Measurements from ENCODE around the gene GPC6.

GPC6 gene

GRCh38 chr13:94315188-94315587 is 1088.6 kb downstream of the GPC6 start:
- H3K4me3 ChIP-seq (ENCODE audit: low read depth in 1 of 2, low read length in 2 of 2): no peak overlapping the region

DNA sequence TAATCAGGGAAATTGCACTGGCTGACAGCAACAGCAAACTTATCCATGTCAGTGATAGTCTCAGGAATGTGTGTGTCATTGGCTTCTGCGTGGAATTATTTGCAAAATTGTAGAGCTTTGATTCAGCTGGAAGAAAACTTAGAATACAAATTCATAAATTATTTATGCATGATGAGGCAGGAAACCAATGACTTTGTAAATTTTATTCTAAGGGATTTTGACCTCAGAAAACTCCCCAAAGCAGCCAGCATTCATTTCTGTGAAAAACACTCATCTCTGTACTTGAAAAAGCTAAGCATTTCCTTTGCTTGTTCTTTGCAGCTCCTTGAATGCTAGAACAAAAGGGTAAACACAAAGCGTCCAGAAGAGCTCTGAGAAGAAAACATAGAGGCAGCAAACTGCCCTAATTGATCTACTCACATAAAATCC is 1090.5 kb downstream of the GPC6 start:
- Histone ChIP-seq H3K9me3 (ENCODE audit: control insufficient read depth in 1 of 2, low read length in 2 of 2) (no peaks in the 10 kb centered on the region), H3K27ac (ENCODE audit: low read length) (no peak overlapping the region), H3K36me3 (ENCODE audit: control insufficient read depth in 1 of 2, insufficient read depth in 2 of 2, low read length in 2 of 2) (no peaks in the 10 kb centered on the region), H3K4me1 (ENCODE audit: control insufficient read depth in 1 of 2, insufficient read depth in 2 of 2, low read length in 2 of 2) (no peaks in the 10 kb centered on the region), H3K4me3 (ENCODE audit: low read depth in 1 of 2, low read length in 2 of 2) (no peak overlapping the region), H3K27me3 (ENCODE audit: low read depth, low read length) (no peaks in the 10 kb centered on the region)

More at GRCh38 chr13:94315188-94315587, 1088.6 kb downstream of the GPC6 start:
- Histone ChIP-seq H3K9me3 (ENCODE audit: control insufficient read depth in 1 of 2, low read length in 2 of 2) (no peaks in the 10 kb centered on the region), H3K27me3 (ENCODE audit: low read depth, low read length) (no peaks in the 10 kb centered on the region), H3K4me1 (ENCODE audit: control insufficient read depth in 1 of 2, insufficient read depth in 2 of 2, low read length in 2 of 2) (no peaks in the 10 kb centered on the region), H3K27ac (ENCODE audit: low read length) (no peak overlapping the region), H3K36me3 (ENCODE audit: control insufficient read depth in 1 of 2, insufficient read depth in 2 of 2, low read length in 2 of 2) (no peaks in the 10 kb centered on the region)

GRCh38 chr13:94318418-94318817 is 1091.8 kb downstream of the GPC6 start:
- no peaks in the 10 kb centered on the region for H3K9me3 ChIP-seq (ENCODE audit: control insufficient read depth in 1 of 2, low read length in 2 of 2)
- no peak overlapping the region for H3K27ac ChIP-seq (ENCODE audit: low read length)
- H3K4me1 ChIP-seq (ENCODE audit: control insufficient read depth in 1 of 2, insufficient read depth in 2 of 2, low read length in 2 of 2): no peaks in the 10 kb centered on the region
- no peaks in the 10 kb centered on the region for H3K27me3 ChIP-seq (ENCODE audit: low read depth, low read length)
- no peaks in the 10 kb centered on the region for H3K36me3 ChIP-seq (ENCODE audit: control insufficient read depth in 1 of 2, insufficient read depth in 2 of 2, low read length in 2 of 2)
- H3K4me3 ChIP-seq (ENCODE audit: low read depth in 1 of 2, low read length in 2 of 2): no peak overlapping the region

DNA sequence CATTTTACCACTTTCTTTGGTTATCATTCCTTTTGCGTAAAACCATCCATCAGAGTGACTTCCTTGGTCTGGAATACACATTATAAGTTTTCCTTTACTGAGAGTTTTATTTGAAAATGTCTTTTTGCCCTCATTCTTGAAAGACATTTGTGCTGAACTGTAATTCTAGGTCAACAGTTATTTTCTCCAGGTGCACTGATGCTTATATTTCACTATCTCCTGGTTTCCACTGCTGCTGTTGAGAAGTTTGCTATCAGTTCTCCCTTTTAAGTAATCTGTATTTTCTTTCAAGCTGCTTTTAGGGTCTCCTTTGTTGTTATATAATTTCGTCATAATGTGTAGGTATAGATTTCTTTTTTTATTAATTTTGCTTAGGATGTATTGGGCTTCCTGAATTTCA is 1092.9 kb downstream of the GPC6 start:
- Histone ChIP-seq H3K27ac (ENCODE audit: low read length) (no peak overlapping the region), H3K4me3 (ENCODE audit: low read depth in 1 of 2, low read length in 2 of 2) (no peak overlapping the region), H3K27me3 (ENCODE audit: low read depth, low read length) (no peaks in the 10 kb centered on the region), H3K4me1 (ENCODE audit: control insufficient read depth in 1 of 2, insufficient read depth in 2 of 2, low read length in 2 of 2) (no peaks in the 10 kb centered on the region), H3K36me3 (ENCODE audit: control insufficient read depth in 1 of 2, insufficient read depth in 2 of 2, low read length in 2 of 2) (no peaks in the 10 kb centered on the region), H3K9me3 (ENCODE audit: control insufficient read depth in 1 of 2, low read length in 2 of 2) (no peaks in the 10 kb centered on the region)

- no peaks in the 10 kb centered on the region for H3K4me1 ChIP-seq (ENCODE audit: control insufficient read depth in 1 of 2, insufficient read depth in 2 of 2, low read length in 2 of 2)
- H3K27ac ChIP-seq (ENCODE audit: low read length): no peak overlapping the region
- no peaks in the 10 kb centered on the region for H3K36me3 ChIP-seq (ENCODE audit: control insufficient read depth in 1 of 2, insufficient read depth in 2 of 2, low read length in 2 of 2)
- H3K27me3 ChIP-seq (ENCODE audit: low read depth, low read length): no peaks in the 10 kb centered on the region
- no peaks in the 10 kb centered on the region for H3K9me3 ChIP-seq (ENCODE audit: control insufficient read depth in 1 of 2, low read length in 2 of 2)
- H3K4me3 ChIP-seq (ENCODE audit: low read depth in 1 of 2, low read length in 2 of 2): no peak overlapping the region
Observed at GRCh38 chr13:94322925-94323763, 1096.5 kb downstream of the GPC6 start.

DNA sequence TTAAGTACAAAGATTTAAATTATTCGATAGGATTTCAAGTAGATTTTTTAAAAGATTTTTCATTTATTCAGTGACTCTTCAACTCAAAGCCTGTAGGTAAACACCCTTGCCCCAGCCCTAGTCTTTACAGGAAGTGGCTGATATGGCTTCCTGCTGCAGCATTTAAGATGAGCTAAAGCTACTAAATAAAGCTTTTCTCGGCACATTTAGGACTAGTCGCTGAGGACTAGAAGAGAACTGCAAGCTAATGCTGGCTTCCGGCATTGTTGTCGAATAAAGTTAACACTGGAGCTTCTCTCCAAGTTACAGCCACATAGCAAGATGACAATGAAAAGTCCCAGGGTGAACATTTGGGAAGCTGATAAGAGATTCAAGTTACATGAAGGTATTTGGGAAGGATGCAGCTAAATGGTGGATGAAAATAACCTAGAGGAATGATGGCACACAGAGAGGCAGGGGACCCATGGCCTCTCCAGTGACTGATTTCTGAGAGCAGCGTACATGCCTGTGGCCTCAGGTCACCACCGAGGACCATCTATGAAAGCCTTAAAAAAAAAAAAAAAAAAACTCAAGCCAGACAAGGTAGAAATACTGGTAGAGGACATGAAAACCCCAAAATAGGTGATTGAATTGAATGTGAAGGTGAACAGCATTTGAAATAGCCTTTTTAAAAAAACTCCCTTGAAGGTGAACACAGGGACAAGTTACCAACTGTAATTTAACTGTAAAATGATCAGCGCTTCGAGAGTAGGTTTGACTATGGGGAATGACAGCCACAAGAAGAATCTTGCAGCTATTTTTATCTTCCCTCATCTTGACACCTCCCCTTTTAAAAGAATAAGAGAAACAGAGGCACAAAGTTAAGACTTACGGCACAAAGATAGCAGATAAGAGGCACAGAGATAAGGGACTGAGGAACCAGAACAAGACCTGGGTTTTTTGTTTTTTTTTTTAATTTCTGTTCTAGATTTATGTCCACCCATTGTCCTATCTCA is 1097.5 kb downstream of the GPC6 start:
- H3K9me3 ChIP-seq (ENCODE audit: control insufficient read depth in 1 of 2, low read length in 2 of 2): no peaks in the 10 kb centered on the region
- no peaks in the 10 kb centered on the region for H3K4me1 ChIP-seq (ENCODE audit: control insufficient read depth in 1 of 2, insufficient read depth in 2 of 2, low read length in 2 of 2)
- no peaks in the 10 kb centered on the region for H3K27me3 ChIP-seq (ENCODE audit: low read depth, low read length)
- no peak overlapping the region for H3K4me3 ChIP-seq (ENCODE audit: low read depth in 1 of 2, low read length in 2 of 2)
- no peak overlapping the region for H3K27ac ChIP-seq (ENCODE audit: low read length)
- H3K36me3 ChIP-seq (ENCODE audit: control insufficient read depth in 1 of 2, insufficient read depth in 2 of 2, low read length in 2 of 2): no peaks in the 10 kb centered on the region

DNA sequence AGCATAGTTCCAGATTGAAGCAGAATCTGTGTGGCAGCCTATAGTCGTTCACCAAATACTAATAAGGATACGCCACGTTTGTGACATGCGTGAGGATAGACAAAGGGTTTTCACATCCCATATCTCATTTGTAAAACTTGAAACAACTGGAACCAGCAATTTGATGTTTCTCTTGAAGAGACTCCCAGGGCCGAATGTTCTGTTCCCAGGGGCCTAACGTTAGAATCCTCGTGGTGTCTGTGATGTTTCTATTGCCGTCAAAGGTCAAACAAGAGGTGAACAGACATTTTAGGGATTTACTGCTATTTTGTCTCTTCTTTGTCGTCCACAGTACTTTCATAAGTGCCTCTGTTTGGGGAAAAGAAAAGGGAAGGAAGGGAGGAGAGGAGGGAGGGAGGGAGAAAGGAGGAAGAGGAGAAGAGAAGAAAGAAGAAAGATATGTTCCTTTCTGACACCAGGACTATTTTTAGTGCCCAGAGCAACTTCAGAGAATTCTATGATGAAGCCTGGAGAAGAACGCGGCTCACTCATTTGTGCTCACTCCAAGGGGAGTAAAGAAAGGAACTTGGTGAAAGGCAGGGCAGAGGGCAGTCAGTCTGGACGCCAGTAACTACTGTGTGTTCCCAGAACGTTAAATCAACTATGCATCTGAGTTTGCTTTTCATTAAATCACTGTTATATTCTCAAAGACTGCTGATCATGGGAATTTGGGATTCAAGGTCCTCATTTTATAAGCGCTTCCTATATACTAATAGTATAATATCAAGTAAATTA is 1098.3 kb downstream of the GPC6 start:
- no peaks in the 10 kb centered on the region for H3K27me3 ChIP-seq (ENCODE audit: low read depth, low read length)
- H3K4me1 ChIP-seq (ENCODE audit: control insufficient read depth in 1 of 2, insufficient read depth in 2 of 2, low read length in 2 of 2): peaks cover 0 to 2% of the 10 kb centered on the region in 2 donors
- no peaks in the 10 kb centered on the region for H3K9me3 ChIP-seq (ENCODE audit: control insufficient read depth in 1 of 2, low read length in 2 of 2)
- no peak overlapping the region for H3K4me3 ChIP-seq (ENCODE audit: low read depth in 1 of 2, low read length in 2 of 2)
- no peaks in the 10 kb centered on the region for H3K36me3 ChIP-seq (ENCODE audit: control insufficient read depth in 1 of 2, insufficient read depth in 2 of 2, low read length in 2 of 2)
- no peak overlapping the region for H3K27ac ChIP-seq (ENCODE audit: low read length)

- Histone ChIP-seq H3K4me1 (ENCODE audit: control insufficient read depth in 1 of 2, insufficient read depth in 2 of 2, low read length in 2 of 2) (peaks cover 0 to 9% of the 10 kb centered on the region in 2 donors), H3K27ac (ENCODE audit: low read length) (no peak overlapping the region), H3K9me3 (ENCODE audit: control insufficient read depth in 1 of 2, low read length in 2 of 2) (no peaks in the 10 kb centered on the region), H3K27me3 (ENCODE audit: low read depth, low read length) (no peaks in the 10 kb centered on the region), H3K4me3 (ENCODE audit: low read depth in 1 of 2, low read length in 2 of 2) (no peak overlapping the region), H3K36me3 (ENCODE audit: control insufficient read depth in 1 of 2, insufficient read depth in 2 of 2, low read length in 2 of 2) (no peaks in the 10 kb centered on the region)
Observed at GRCh38 chr13:94325650-94326049, 1099.0 kb downstream of the GPC6 start.

- Histone ChIP-seq H3K9me3 (ENCODE audit: control insufficient read depth in 1 of 2, low read length in 2 of 2) (no peaks in the 10 kb centered on the region), H3K27me3 (ENCODE audit: low read depth, low read length) (no peaks in the 10 kb centered on the region), H3K4me1 (ENCODE audit: control insufficient read depth in 1 of 2, insufficient read depth in 2 of 2, low read length in 2 of 2) (peaks cover 0 to 12% of the 10 kb centered on the region in 2 donors), H3K27ac (ENCODE audit: low read length) (no peak overlapping the region), H3K4me3 (ENCODE audit: low read depth in 1 of 2, low read length in 2 of 2) (no peak overlapping the region), H3K36me3 (ENCODE audit: control insufficient read depth in 1 of 2, insufficient read depth in 2 of 2, low read length in 2 of 2) (no peaks in the 10 kb centered on the region)
Observed at GRCh38 chr13:94327318-94327717, 1100.7 kb downstream of the GPC6 start.

DNA sequence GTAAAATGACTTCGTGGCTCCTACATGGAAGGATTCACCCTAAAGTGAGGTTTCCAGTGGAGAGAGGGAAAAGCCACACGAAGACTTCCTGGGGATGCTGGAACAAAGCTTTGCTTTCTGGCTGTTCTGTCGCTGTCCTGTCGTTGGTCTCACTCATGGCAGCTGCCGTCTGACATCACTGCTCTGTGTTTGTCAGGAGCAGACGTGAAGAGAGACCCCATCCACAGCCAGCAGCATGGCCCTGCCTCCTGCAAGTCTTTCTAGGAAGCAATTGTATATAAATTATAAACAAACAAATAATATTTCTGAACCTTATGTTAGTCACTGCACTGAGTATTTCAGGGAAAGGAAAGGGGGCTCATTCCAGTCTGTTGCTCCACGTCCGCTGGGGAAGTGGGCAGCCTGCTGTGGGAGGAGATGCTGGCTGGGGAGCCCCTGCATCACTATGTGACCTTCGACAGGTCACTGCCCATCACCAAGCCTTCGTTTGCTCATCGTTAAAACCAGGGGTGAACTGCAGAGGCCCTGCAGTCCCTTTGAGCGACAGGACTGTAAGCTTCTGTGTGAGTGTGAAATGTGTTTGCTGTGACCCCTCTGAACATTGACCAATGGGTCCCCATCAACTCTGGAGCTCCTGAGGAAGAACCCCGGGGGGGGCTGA is 1101.9 kb downstream of the GPC6 start:
- Histone ChIP-seq H3K27me3 (ENCODE audit: low read depth, low read length) (no peaks in the 10 kb centered on the region), H3K4me1 (ENCODE audit: control insufficient read depth in 1 of 2, insufficient read depth in 2 of 2, low read length in 2 of 2) (peaks cover 0 to 20% of the 10 kb centered on the region in 2 donors), H3K27ac (ENCODE audit: low read length) (no peak overlapping the region), H3K4me3 (ENCODE audit: low read depth in 1 of 2, low read length in 2 of 2) (no peak overlapping the region), H3K9me3 (ENCODE audit: control insufficient read depth in 1 of 2, low read length in 2 of 2) (no peaks in the 10 kb centered on the region), H3K36me3 (ENCODE audit: control insufficient read depth in 1 of 2, insufficient read depth in 2 of 2, low read length in 2 of 2) (no peaks in the 10 kb centered on the region)

Measured in muscle layer of duodenum (tissue), 2 donors.